Measurements from ENCODE around the gene RXRB.

RXRB gene

DNA sequence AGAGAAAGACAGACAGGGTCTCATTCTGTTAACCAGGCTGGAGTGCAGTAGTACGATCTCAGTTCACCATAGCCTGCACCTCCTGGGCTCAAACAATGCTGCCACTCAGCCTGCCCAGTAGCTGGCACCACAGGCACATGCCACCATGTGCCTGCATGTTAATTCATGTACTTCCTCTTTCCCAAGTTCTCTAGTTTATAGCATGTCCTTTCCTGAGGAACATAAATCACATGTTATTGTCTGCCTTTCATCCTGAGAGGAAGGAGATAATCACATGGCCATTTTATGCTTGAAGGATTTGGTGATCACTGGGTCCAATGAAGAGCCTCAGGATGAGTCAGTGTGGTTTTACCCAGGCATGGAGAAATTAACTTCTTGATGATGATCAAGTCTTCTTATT, 56.1 kb downstream of the RXRB start:
- Histone ChIP-seq H3K36me3 (no peaks in the 10 kb centered on the region), H3K27ac (peak overlapping the region; percentile 25), H3K4me3 (ENCODE audit: low read depth in 1 of 2, low read length in 1 of 2) (no peak overlapping the region), H3K4me1 (ENCODE audit: control insufficient read depth in 1 of 2, insufficient read depth in 1 of 2, low read depth in 1 of 2, low read length in 1 of 2) (peaks cover 9 to 33% of the 10 kb centered on the region in 2 experiments), H3K27me3 (peaks cover 6% of the 10 kb centered on the region), H3K9me3 (no peaks in the 10 kb centered on the region)
- TF ChIP-seq, protein P1, sequence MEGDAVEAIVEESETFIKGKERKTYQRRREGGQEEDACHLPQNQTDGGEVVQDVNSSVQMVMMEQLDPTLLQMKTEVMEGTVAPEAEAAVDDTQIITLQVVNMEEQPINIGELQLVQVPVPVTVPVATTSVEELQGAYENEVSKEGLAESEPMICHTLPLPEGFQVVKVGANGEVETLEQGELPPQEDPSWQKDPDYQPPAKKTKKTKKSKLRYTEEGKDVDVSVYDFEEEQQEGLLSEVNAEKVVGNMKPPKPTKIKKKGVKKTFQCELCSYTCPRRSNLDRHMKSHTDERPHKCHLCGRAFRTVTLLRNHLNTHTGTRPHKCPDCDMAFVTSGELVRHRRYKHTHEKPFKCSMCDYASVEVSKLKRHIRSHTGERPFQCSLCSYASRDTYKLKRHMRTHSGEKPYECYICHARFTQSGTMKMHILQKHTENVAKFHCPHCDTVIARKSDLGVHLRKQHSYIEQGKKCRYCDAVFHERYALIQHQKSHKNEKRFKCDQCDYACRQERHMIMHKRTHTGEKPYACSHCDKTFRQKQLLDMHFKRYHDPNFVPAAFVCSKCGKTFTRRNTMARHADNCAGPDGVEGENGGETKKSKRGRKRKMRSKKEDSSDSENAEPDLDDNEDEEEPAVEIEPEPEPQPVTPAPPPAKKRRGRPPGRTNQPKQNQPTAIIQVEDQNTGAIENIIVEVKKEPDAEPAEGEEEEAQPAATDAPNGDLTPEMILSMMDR (IDR thresholded peaks at IDR 0.05): no peak

All from neutrophil (primary cell).